Renal cortex interstitium (tissue), 15 donors: Measurements from ENCODE around the gene CDC42EP1. TPM values are rescaled to one million over a fixed set of nuclear protein-coding genes. Genes with fewer than 3 reads are reported as not detected.

ENCODE experiments used
- DNase-seq, 11 donors: peaks; one replicate each; pipeline ENCODE4 v3.0.0-alpha.2; 2013; ENCODE audit warnings: low read depth in 9 of 11, low spot score in 4 of 11; ENCODE audit errors: extremely low read depth in 1 of 11
- long read RNA-seq, 16 experiments: transcript quantifications; one replicate each; lab custom pipeline, GENCODE V29; 2026
- polyA plus RNA-seq, 3 donors: library from polyadenylated mRNA; unstranded; fragments of 120-200 nt; gene quantifications; one replicate each; pipeline ENCODE4 v1.2.1, GENCODE V29; 2013; ENCODE audit not compliant: insufficient read length in 3 of 3

CDC42EP1 gene
- 10 to 100 TPM; 33.3 to 54.7 (median 49.4) TPM for polyA plus RNA-seq
- long read RNA-seq, donor 1, transcript CDC42EP1-201 (3 exons, 2,181 nt): major isoform, 23 of 106 reads
- long read RNA-seq, donor 1, partial matches to known transcripts: 83 of 106 reads
- long read RNA-seq, donor 1, other reads (novel, unspliced or antisense): 0 of 106 reads
- long read RNA-seq, donor 2, transcript CDC42EP1-201 (3 exons, 2,181 nt): major isoform, 27 of 82 reads
- long read RNA-seq, donor 2, partial matches to known transcripts: 54 of 82 reads
- long read RNA-seq, donor 2, other reads (novel, unspliced or antisense): 0 of 82 reads
- long read RNA-seq, donor 3, transcript CDC42EP1-201 (3 exons, 2,181 nt): major isoform, 52 of 95 reads
- long read RNA-seq, donor 3, partial matches to known transcripts: 43 of 95 reads
- long read RNA-seq, donor 3, other reads (novel, unspliced or antisense): 0 of 95 reads
- long read RNA-seq, donor 4, transcript CDC42EP1-201 (3 exons, 2,181 nt): major isoform, 24 of 42 reads
- long read RNA-seq, donor 4, partial matches to known transcripts: 18 of 42 reads
- long read RNA-seq, donor 4, other reads (novel, unspliced or antisense): 0 of 42 reads
- long read RNA-seq, donor 5, transcript CDC42EP1-201 (3 exons, 2,181 nt): major isoform, 62 of 251 reads
- long read RNA-seq, donor 5, partial matches to known transcripts: 75 of 251 reads
- long read RNA-seq, donor 5, other reads (novel, unspliced or antisense): 114 of 251 reads
- long read RNA-seq, donor 6, transcript CDC42EP1-201 (3 exons, 2,181 nt): major isoform, 26 of 90 reads
- long read RNA-seq, donor 6, partial matches to known transcripts: 63 of 90 reads
- long read RNA-seq, donor 6, other reads (novel, unspliced or antisense): 0 of 90 reads
- long read RNA-seq, donor 7, transcript CDC42EP1-201 (3 exons, 2,181 nt): major isoform, 16 of 67 reads
- long read RNA-seq, donor 7, partial matches to known transcripts: 50 of 67 reads
- long read RNA-seq, donor 7, other reads (novel, unspliced or antisense): 0 of 67 reads
- long read RNA-seq, donor 8, transcript CDC42EP1-201 (3 exons, 2,181 nt): major isoform, 39 of 124 reads
- long read RNA-seq, donor 8, partial matches to known transcripts: 85 of 124 reads
- long read RNA-seq, donor 8, other reads (novel, unspliced or antisense): 0 of 124 reads
- long read RNA-seq, donor 9, transcript CDC42EP1-201 (3 exons, 2,181 nt): major isoform, 23 of 44 reads
- long read RNA-seq, donor 9, partial matches to known transcripts: 21 of 44 reads
- long read RNA-seq, donor 9, other reads (novel, unspliced or antisense): 0 of 44 reads
- long read RNA-seq, donor 10, transcript CDC42EP1-201 (3 exons, 2,181 nt): major isoform, 19 of 141 reads
- long read RNA-seq, donor 10, partial matches to known transcripts: 57 of 141 reads
- long read RNA-seq, donor 10, other reads (novel, unspliced or antisense): 65 of 141 reads
- long read RNA-seq, donor 11, transcript CDC42EP1-201 (3 exons, 2,181 nt): major isoform, 33 of 51 reads
- long read RNA-seq, donor 11, partial matches to known transcripts: 18 of 51 reads
- long read RNA-seq, donor 11, other reads (novel, unspliced or antisense): 0 of 51 reads
- long read RNA-seq, donor 12, transcript CDC42EP1-201 (3 exons, 2,181 nt): major isoform, 6 of 34 reads
- long read RNA-seq, donor 12, partial matches to known transcripts: 28 of 34 reads
- long read RNA-seq, donor 12, other reads (novel, unspliced or antisense): 0 of 34 reads
- long read RNA-seq, donor 13, transcript CDC42EP1-201 (3 exons, 2,181 nt): major isoform, 42 of 150 reads
- long read RNA-seq, donor 13, partial matches to known transcripts: 108 of 150 reads
- long read RNA-seq, donor 13, other reads (novel, unspliced or antisense): 0 of 150 reads
- long read RNA-seq, donor 14, transcript CDC42EP1-201 (3 exons, 2,181 nt): major isoform, 15 of 34 reads
- long read RNA-seq, donor 14, partial matches to known transcripts: 19 of 34 reads
- long read RNA-seq, donor 14, other reads (novel, unspliced or antisense): 0 of 34 reads
- long read RNA-seq, donor 15, transcript CDC42EP1-201 (3 exons, 2,181 nt): major isoform, 14 of 32 reads
- long read RNA-seq, donor 15, partial matches to known transcripts: 18 of 32 reads
- long read RNA-seq, donor 15, other reads (novel, unspliced or antisense): 0 of 32 reads
- long read RNA-seq, donor 16, transcript CDC42EP1-201 (3 exons, 2,181 nt): major isoform, 91 of 310 reads
- long read RNA-seq, donor 16, partial matches to known transcripts: 104 of 310 reads
- long read RNA-seq, donor 16, other reads (novel, unspliced or antisense): 115 of 310 reads

- no peak for DNase-seq
Observed at GRCh38 chr22:37559901-37560607, at the start of gene CDC42EP1. Gene CDC42EP1 (plus strand): TSS chr22:37560480. CDS start chr22:37566350, 5,870 bp downstream.

GRCh38 chr22:37511395-37512104 is 48.7 kb upstream of the CDC42EP1 start:
- DNase-seq: no peak

GRCh38 chr22:37514526-37515051 is 45.7 kb upstream of the CDC42EP1 start:
- no peak for DNase-seq

- DNase-seq: no peak
Observed at GRCh38 chr22:37515901-37516300, 44.4 kb upstream of the CDC42EP1 start.

DNA sequence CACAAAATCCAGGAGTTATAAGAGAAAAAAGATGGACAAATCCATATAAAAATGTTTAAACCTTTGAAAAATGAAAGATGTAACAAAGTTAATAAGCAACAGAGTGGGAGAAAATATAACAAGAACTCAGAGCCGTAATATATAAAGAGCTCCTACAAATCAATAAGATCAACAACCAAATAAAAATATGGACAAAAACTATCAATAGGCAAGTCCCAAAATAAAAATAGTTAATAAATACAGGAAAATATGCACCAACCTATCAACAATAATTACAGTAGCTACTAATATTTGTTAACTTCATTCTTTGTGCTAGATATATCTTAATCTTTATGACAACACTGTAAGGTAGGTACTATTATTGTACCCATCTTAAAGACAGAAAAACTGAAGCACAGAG is 43.8 kb upstream of the CDC42EP1 start:
- DNase-seq: no peak

DNA sequence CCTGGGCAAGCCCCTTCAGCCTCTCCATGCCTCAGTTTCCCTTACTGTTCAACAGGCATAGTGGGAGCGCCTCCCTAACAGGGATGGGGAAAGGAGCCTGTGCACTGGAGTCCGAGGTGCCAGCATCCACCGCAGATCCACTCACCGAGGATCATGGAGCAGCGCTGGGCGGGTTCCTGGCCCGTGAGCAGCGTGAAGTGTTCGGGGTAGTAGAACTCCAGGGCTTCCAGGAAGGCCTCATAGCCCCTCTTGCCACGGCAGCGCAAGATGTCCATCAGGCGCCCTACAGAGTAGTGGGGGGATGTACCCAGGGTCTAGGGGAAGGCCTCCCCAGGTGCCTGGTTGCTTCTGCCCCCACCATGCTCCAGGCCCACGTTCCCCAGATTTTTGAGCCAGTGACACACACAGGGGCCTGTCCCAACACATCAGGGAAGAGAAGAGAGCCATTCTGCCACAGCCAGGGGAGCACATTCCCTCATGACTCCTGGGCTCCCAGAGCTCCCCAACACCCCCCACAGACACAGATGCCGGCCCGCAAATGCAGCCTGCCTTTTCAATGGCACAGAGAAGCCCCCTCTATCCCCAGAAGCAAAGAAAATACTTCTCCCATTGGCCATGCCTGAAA is 42.3 kb upstream of the CDC42EP1 start:
- DNase-seq: no peak

DNA sequence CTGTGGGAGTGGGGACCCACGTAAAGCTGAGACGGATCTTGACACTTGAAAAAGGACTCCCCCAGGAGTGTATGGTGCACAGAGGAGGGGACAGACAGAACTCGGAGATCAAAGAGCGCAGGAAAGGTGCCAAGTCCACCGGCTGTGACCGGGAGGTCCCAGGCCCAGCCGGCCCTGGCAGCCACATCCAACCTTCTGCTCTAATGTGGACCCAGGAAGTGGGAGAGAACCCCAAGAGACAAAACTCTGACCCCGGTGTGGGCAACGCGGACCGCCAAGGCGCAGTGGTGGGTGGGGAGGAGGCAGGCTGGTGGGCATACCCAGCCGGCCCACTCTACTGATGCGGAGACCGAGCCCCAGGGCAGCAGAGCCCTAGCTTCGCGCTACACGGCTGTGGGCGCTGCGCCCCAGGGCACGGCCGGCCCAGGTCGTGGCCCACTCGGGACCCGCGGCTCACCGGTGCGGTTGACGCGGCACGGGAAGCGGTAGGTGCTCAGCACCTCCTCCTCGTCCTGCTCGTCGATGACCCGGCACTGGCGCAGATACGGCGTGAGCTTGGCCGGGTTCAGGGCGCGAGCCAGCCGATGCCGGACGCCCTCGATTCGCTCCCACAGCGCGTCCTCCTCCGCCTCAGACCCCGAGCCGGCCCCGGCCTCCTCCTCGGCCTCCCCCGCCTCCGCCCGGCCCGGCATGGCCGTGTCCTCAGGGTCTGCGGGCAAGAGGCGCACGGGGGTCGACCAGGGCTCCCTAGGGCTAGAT is 41.6 kb upstream of the CDC42EP1 start:
- no peak for DNase-seq

GRCh38 chr22:37519268-37520195 is 40.7 kb upstream of the CDC42EP1 start, which contains the start of gene CARD10:
Gene CARD10 (minus strand): TSS chr22:37519415. CDS start chr22:37519200, 215 bp downstream.
- no peak for DNase-seq

DNA sequence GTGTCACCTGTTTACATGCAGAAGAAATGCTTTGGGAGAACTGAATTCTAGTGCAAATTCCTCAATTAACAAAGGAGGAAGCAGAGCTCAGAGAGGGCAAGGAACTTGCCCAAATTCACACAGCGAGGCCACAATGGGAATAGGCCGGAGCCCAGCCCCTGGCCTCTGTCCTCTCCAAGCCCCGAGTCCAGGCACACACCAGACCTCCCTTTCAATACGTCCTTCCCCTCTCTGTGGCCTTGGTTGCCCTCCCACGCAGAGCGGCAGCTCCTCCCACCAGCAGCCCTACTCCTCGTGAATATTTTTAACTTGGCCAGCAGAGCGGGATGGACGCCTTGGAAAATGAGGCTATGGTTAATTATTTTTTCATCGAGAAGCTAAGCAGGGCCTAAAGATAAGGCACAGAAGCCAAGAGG is 39.5 kb upstream of the CDC42EP1 start:
- no peak for DNase-seq

DNA sequence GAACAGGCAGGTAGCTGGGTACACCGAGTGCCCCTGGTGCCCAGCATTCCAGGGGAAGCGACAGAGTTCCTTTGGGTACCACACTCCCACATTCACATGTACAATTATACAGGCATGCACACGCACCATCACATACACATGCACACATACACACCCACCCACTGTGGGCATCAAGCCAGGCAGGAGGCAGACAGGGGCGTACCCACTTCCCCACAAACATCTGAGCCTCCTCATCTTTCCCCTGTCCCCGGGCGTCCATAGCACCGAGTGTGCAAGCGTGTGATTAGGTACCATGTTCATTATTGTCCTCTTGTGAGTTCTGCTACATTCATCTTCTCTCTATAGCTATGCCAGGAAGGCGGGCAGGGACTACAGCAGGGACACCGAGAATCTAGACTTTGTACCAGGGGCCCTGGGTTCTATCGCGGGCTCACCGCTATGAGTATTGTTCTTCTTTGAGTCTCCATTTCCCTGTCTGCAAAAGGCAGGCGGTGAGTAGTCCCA is 39.0 kb upstream of the CDC42EP1 start:
- DNase-seq: no peak

- no peak for DNase-seq
Observed at GRCh38 chr22:37522482-37522881, 37.8 kb upstream of the CDC42EP1 start.

GRCh38 chr22:37525073-37525745 is 35.1 kb upstream of the CDC42EP1 start:
- DNase-seq: no peak
